Lower leg skin (tissue), 3 donors: ENCODE measurements around the gene PUS10.

ENCODE experiments used
- POLR2A ChIP-seq, 2 donors: fragments of 450-650 bp; IDR thresholded peaks; one replicate each; pipeline ENCODE4 v1.6.1; 2016 to 2017; ENCODE audit warnings: antibody characterized with exemption in 2 of 2, mild to moderate bottlenecking in 1 of 2, moderate library complexity in 1 of 2
- TF ChIP-seq, protein P1 (sequence below), 3 donors: fragments of 450-650 bp; IDR thresholded peaks; one replicate each; pipeline ENCODE4 v1.5.1; 2016; ENCODE audit warnings: antibody characterized with exemption in 3 of 3, mild to moderate bottlenecking in 3 of 3, moderate library complexity in 2 of 3

DNA sequence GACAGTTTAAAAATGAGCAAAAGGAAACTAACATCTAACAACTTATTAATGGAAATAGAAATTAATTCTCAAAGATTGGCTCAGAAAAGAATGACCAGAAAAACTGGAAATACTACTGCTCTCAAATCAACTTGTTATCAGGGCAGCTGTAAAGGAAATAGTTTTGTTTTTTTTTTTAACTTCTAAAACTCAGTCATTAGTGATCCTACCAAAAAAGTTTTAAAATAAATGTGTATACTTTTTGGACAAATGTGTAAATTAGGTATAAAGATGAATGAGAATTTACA is 52.6 kb downstream of the PUS10 start:
- TF ChIP-seq, protein P1, sequence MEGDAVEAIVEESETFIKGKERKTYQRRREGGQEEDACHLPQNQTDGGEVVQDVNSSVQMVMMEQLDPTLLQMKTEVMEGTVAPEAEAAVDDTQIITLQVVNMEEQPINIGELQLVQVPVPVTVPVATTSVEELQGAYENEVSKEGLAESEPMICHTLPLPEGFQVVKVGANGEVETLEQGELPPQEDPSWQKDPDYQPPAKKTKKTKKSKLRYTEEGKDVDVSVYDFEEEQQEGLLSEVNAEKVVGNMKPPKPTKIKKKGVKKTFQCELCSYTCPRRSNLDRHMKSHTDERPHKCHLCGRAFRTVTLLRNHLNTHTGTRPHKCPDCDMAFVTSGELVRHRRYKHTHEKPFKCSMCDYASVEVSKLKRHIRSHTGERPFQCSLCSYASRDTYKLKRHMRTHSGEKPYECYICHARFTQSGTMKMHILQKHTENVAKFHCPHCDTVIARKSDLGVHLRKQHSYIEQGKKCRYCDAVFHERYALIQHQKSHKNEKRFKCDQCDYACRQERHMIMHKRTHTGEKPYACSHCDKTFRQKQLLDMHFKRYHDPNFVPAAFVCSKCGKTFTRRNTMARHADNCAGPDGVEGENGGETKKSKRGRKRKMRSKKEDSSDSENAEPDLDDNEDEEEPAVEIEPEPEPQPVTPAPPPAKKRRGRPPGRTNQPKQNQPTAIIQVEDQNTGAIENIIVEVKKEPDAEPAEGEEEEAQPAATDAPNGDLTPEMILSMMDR (IDR thresholded peaks at IDR 0.05) = no peak
- TF ChIP-seq POLR2A (IDR thresholded peaks at IDR 0.05) = no peak
